ENCODE results near the gene FFAR3. TPM values are rescaled to one million over a fixed set of nuclear protein-coding genes. Genes with fewer than 3 reads are reported as not detected.

FFAR3 gene
- total RNA-seq, 2 experiments from 2014 or later: 1.1 to 1.2 TPM

- TF ChIP-seq CTCF (IDR thresholded peaks at IDR 0.05): no peak
- Mint-ChIP-seq H3K36me3 (ENCODE audit: low read depth) (no peaks in the 10 kb centered on the region), H3K27me3 (peaks cover 8% of the 10 kb centered on the region), H3K27ac (no peak overlapping the region), H3K9me3 (no peaks in the 10 kb centered on the region), H3K4me1 (ENCODE audit: low read depth) (peaks cover 7% of the 10 kb centered on the region), H3K4me3 (no peak overlapping the region)
- intact Hi-C loops (cut with micrococcal nuclease): no loop called here
- ChIA-PET CTCF (no interaction called here), POLR2A (no interaction called here)
- ATAC-seq (no peak), DNase-seq (no peak)
Measured at GRCh38 chr19:35408284-35409171, 50.3 kb downstream of the FFAR3 start.

GRCh38 chr19:35409191-35409590 is 50.9 kb downstream of the FFAR3 start:
- ATAC-seq (no peak), DNase-seq (no peak)
- Mint-ChIP-seq H3K4me3 (no peak overlapping the region), H3K9me3 (no peaks in the 10 kb centered on the region), H3K4me1 (ENCODE audit: low read depth) (peaks cover 7% of the 10 kb centered on the region), H3K36me3 (ENCODE audit: low read depth) (no peaks in the 10 kb centered on the region), H3K27ac (no peak overlapping the region), H3K27me3 (peaks cover 8% of the 10 kb centered on the region)
- no peak for TF ChIP-seq CTCF (IDR thresholded peaks at IDR 0.05)
- intact Hi-C loops (cut with micrococcal nuclease): no loop called here
- ChIA-PET POLR2A (no interaction called here), CTCF (no interaction called here)

Small RNAs within 50 kb of the gene (microRNA-seq; reads per million reads assigned to microRNA genes)
- 0.91 reads per million for gene MIR5196 (ENCODE audit: borderline microRNAs expressed, borderline replicate concordance)

Other genes with a start within 250 kb of the FFAR3 start
- not detected for gene FXYD3, start 242.6 kb upstream of the FFAR3 start, total RNA-seq
- under 1 TPM; 0.25 to 0.27 TPM for gene LGI4, start 223.4 kb upstream of the FFAR3 start, total RNA-seq
- gene FXYD1, start 219.6 kb upstream of the FFAR3 start, total RNA-seq: 1 to 10 TPM in 1 of 2 experiments, not detected in 1; 1.9 TPM
- under 1 TPM in 1 of 2 experiments, not detected in 1; 0.38 TPM for gene FXYD7, start 215.2 kb upstream of the FFAR3 start, total RNA-seq
- gene FXYD5, start 203.7 kb upstream of the FFAR3 start, total RNA-seq: 100 to 1,000 TPM; 225 to 241 TPM
- not detected for gene FAM187B, start 129.7 kb upstream of the FFAR3 start, total RNA-seq
- gene LSR, start 109.5 kb upstream of the FFAR3 start, total RNA-seq: 10 to 100 TPM; 20.0 to 20.6 TPM
- gene USF2, start 89.5 kb upstream of the FFAR3 start, total RNA-seq: 100 to 1,000 TPM; 111 to 115 TPM
- under 1 TPM in 1 of 2 experiments, not detected in 1; 0.32 TPM for gene HAMP, start 75.9 kb upstream of the FFAR3 start, total RNA-seq
- under 1 TPM; 0.20 to 0.31 TPM for gene MAG, start 66.3 kb upstream of the FFAR3 start, total RNA-seq
- gene CD22, start 29.3 kb upstream of the FFAR3 start, total RNA-seq: 1 to 10 TPM; 2.3 to 2.8 TPM
- gene FFAR1, start 10.6 kb upstream of the FFAR3 start, total RNA-seq: not detected
- under 1 TPM; 0.18 to 0.56 TPM for gene GPR42, start 12.6 kb downstream of the FFAR3 start, total RNA-seq
- gene FFAR2, start 89.8 kb downstream of the FFAR3 start, total RNA-seq: not detected
- not detected for gene KRTDAP, start 132.0 kb downstream of the FFAR3 start, total RNA-seq
- 1 to 10 TPM in 1 of 2 experiments, under 1 TPM in 1; 0.68 to 1.1 TPM for gene DMKN, start 155.2 kb downstream of the FFAR3 start, total RNA-seq
- not detected for gene SBSN, start 169.9 kb downstream of the FFAR3 start, total RNA-seq
- gene GAPDHS, start 175.0 kb downstream of the FFAR3 start, total RNA-seq: not detected
- 10 to 100 TPM; 81.7 to 86.6 TPM for gene TMEM147, start 187.2 kb downstream of the FFAR3 start, total RNA-seq
- gene ATP4A, start 205.2 kb downstream of the FFAR3 start, total RNA-seq: not detected
- not detected for gene PMIS2, start 227.7 kb downstream of the FFAR3 start, total RNA-seq